ENCODE measurements around the gene PTH2R. TPM values are rescaled to one million over a fixed set of nuclear protein-coding genes. Genes with fewer than 3 reads are reported as not detected.

PTH2R gene
- total RNA-seq, 4 donors from 2014 or later, result not detected

DNA sequence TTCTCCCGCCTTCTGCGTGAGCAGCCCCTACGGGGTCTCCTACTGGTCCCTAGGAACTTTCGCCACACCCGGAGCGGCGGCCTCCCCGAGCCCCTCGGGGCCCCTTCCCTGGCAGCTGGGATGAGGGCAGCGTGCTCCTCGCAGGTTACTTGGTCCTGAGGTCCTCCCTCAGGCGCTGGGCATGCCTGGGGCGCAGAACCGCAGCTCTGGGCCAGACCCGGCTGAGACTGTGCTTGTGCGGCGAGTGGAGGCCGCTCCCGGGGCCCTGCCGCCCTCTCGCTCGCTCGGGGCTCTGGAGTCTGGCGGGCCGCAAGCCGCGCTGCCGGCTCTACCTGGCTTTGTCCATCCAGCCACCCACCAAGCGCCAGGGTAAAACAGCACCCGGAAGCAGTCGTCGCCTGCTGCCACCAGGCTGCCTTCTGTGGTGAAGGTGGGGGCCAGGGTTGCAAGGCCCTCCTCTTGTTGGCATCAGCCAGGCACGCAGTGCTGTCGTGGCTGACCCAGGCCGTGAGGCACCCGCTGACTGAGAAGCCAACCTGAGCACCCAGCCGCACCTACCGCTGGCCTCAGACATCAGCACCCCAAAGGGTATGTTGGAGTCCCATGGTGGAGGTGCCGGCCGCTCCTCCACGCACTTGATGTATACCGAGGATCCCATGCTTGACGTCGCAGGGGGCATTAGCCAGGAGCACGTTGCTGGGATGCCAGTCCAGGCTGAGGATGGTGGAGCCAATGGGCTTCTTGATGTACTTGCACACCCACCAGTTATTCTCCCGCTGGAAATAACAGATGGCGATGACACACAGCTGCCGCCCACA lies 46.1 kb upstream of the PTH2R start:
- Histone ChIP-seq H3K4me3 (replicated peaks in 1 of 3) (no peak overlapping the region), H3K27ac (no peak overlapping the region), H3K4me1 (peaks cover 10 to 16% of the 10 kb centered on the region in 2 donors), H3K9me3 (no peaks in the 10 kb centered on the region), H3K27me3 (no peaks in the 10 kb centered on the region), H3K36me3 (no peaks in the 10 kb centered on the region)
- intact Hi-C loops (cut with DNase I), result no loop called here
- DNase-seq, result no peak
- 94% methylated on average over 32 to 35 of the region's 48 CpGs for WGBS, 2 donors
- no peak for TF ChIP-seq POLR2A (IDR thresholded peaks at IDR 0.05)
- TF ChIP-seq CTCF (IDR thresholded peaks at IDR 0.05), result no peak

DNA sequence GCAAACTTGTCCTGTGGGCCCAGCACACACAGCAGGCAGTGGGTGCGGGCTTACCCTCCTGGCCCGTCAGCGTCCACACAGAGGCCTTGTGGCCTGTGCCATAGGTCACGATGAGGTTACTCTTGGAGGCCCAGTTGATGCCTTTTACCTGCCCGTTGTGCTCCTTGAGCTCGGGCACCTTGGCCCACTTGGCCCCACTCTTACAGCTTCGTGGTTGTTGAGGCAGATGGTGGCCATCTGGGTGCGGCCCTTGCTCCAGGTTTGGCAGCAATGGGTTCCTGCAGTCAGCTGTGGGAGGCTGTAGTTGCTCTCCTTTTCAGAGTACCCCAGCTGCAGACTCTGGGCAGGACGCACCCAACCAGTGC lies 45.5 kb upstream of the PTH2R start:
- Histone ChIP-seq H3K4me1 (peaks cover 10 to 16% of the 10 kb centered on the region in 2 donors), H3K36me3 (no peaks in the 10 kb centered on the region), H3K9me3 (no peaks in the 10 kb centered on the region), H3K27me3 (no peaks in the 10 kb centered on the region), H3K4me3 (replicated peaks in 1 of 3) (no peak overlapping the region), H3K27ac (no peak overlapping the region)
- intact Hi-C loops (cut with DNase I), result no loop called here
- TF ChIP-seq CTCF (IDR thresholded peaks at IDR 0.05), result no peak
- TF ChIP-seq POLR2A (IDR thresholded peaks at IDR 0.05), result no peak
- no peak for DNase-seq
- 96 to 97% methylated on average over 2 to 9 of the region's 9 CpGs for whole genome bisulfite sequencing, 2 donors

- 78 to 80% methylated on average over 2 of the region's 2 CpGs for WGBS, 2 donors
- H3K4me3 ChIP-seq (replicated peaks in 1 of 3), result no peak overlapping the region
- H3K27ac ChIP-seq, result no peak overlapping the region
- TF ChIP-seq POLR2A (IDR thresholded peaks at IDR 0.05) (no peak), CTCF (IDR thresholded peaks at IDR 0.05) (no peak)
- no peaks in the 10 kb centered on the region for H3K36me3 ChIP-seq
- no peak for DNase-seq
- H3K9me3 ChIP-seq, result no peaks in the 10 kb centered on the region
- no peaks in the 10 kb centered on the region for H3K4me1 ChIP-seq
- intact Hi-C loops (cut with DNase I), result no loop called here
- no peaks in the 10 kb centered on the region for H3K27me3 ChIP-seq
These were observed 43.1 kb upstream of the PTH2R start for GRCh38 chr2:208363485-208363884.

DNA sequence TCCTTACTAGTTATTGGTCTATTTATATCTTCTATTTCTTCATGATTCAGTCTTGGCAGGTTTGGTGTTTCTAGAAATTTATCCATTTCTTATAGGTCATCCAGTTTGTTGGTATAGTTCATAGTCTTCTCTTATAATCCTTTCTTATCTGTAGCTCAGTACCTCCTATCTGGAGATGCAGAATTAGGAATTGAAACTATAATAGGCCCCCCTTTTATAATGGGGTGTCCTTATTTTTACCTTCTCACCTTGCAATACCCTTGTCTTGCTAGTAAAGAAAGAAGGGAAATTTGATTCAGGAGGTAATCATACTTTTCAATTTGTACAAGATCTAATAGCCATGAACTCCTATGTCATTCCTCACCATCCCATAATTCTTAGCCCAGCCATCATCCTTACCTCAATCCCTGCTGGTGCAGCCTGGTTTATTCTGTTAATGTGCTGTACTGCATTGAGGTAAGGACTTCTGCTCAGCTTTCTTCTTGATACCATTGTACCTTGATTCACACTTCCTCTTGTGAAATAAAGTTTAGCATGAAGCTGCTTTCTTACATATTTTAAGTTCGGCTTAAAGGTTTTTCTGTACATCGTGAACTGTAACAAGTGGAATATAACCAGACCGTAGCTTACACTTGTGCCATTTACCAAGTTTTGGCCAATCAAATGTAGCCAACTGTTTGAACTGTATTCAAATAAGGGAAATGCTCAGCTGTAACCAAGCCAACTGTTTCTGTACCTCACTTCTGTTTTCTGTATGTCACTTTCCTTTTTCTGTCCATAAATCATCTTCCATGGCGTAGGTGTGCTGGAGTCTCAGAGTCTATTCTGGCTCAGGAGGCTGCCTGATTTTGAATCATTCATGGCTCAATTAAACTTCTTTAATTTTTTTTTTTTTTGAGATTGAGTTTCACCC lies 40.1 kb upstream of the PTH2R start:
- Histone ChIP-seq H3K36me3 (no peaks in the 10 kb centered on the region), H3K27ac (no peak overlapping the region)
- intact Hi-C loops (cut with DNase I), result loop anchor here (2.0 kb wide), 1 partner anchor 26 kb away; no protein-coding TSS in a partner anchor

More for the DNA sequence above, 40.1 kb upstream of the PTH2R start:
- no peak overlapping the region for H3K4me3 ChIP-seq (replicated peaks in 1 of 3)
- no peaks in the 10 kb centered on the region for H3K9me3 ChIP-seq
- H3K4me1 ChIP-seq, result no peaks in the 10 kb centered on the region
- no peak for DNase-seq
- 85% methylated on average over 4 of the region's 4 CpGs for WGBS, 2 donors
- no peak for TF ChIP-seq POLR2A (IDR thresholded peaks at IDR 0.05)
- TF ChIP-seq CTCF (IDR thresholded peaks at IDR 0.05), result no peak
- no peaks in the 10 kb centered on the region for H3K27me3 ChIP-seq
